ENCODE data around the gene SMCHD1.

Gene SMCHD1

DNA sequence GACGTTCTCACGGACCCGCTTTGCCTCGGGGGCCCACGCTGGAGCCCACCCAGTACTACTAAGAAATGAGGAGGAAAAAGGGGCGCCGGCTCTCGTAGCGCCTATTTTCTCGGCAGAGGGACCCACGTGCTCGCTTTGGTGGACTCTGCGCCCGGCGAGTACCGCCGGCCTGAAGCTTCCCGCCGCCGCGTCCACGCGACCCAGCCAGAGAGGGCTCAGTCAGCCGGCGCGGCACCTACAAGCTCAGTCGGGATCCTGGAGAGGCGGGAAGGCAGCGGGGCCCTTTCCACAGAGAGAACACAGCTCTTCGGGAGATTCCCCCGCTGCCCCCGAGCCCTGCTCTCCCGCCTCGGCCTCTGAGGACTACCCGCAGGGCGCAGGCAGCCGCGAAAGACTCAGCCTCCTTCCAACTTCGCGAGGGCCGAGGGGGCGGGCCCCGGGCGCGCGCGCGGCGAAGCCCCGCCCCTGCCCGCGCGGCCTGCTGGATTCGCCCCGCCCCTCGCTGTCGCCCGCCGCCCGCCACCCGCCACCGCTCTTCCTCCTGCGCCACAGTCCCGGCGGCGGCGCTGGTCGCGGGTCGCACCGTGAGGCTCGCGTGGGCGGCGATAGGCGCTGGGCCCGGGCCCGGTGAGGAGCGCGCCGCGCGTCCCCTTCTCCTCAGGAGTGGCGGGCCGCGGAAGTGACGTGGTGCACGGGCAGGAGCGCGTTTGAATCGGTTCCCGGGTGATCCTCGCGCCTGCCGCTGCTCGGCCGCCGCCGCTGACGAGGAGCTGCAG is at the start of gene SMCHD1:
TSS of gene SMCHD1 (plus strand) at position 549 of the 776 bp plus-strand sequence. CDS start 350 bp downstream, outside the sequence.
- no peak for DNase-seq (ENCODE audit: low read depth, low spot score)

DNA sequence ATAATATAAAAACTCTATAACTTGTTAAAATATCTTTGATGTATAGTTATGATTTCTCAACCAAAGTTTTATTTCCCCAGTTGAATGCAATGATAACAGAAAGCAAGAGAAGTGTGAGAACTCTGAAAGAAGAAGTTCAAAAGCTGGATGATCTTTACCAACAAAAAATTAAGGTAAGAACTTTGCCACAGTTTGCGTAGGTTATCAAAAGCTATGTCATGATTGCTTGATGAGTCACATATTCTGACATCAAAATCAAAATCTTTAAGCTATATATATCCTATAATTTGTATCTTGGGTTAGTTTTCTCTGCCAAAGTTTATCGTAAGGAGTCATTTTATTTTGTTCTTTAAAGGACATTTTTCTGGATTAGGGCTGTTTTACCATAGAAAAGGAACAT is 49.2 kb upstream of the SMCHD1 start:
- DNase-seq (ENCODE audit: low read depth, low spot score): no peak

DNA sequence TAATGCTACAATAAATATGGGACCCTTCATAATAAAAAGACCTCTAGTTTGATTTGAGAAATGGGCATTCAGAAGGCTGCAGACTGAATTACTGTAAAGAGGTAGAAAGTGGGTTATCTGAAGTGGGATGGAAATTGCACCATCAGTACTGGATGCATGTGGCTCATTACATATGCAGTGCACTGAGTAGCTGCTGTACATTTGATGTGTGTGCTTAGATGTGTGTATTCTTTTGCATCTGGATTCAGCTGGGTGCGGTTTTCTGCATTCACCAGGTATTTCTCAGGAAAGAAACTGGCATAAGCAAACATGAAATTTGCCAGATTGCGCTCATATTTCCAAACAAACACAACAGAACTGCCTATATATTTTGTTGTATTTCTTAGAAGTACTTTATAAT is 45.9 kb upstream of the SMCHD1 start:
- no peak for DNase-seq (ENCODE audit: low read depth, low spot score)

DNA sequence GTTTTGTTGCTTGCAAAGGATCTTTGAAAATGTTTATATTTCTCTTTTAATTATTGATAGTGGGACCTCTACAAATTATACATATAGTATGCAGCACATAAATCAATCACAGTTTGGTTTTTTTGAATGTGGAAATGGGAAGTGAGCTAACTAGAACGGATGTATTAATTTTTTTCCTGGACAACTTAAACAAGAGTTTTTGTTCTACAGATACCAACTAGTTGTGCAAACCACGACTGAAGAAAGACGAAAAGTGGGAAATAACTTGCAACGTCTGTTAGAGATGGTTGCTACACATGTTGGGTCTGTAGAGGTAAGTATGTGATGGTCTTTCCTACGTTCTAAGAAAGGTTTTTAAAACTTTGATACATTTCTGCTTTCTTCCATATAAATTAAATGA is 45.0 kb upstream of the SMCHD1 start:
- DNase-seq (ENCODE audit: low read depth, low spot score): no peak

DNA sequence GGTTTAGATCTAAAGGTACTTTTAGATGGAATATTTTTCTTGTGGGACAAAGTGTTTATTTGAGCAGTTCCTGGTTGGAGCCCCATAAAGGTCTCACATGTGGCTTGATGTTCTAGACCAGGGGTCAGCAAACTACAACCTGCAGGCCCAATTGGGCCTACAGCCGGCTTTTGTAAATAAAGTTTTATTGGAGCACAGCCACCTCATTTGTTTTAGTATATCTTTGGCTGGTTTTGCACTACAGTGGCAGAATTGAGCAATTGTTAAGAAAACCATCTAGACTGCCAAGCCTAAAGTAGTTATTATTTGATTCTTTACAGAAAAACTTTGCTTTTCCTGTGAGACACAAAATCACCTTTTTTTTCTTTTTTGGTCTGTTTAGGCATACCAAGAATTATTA is 42.5 kb upstream of the SMCHD1 start:
- DNase-seq (ENCODE audit: low read depth, low spot score): no peak

DNA sequence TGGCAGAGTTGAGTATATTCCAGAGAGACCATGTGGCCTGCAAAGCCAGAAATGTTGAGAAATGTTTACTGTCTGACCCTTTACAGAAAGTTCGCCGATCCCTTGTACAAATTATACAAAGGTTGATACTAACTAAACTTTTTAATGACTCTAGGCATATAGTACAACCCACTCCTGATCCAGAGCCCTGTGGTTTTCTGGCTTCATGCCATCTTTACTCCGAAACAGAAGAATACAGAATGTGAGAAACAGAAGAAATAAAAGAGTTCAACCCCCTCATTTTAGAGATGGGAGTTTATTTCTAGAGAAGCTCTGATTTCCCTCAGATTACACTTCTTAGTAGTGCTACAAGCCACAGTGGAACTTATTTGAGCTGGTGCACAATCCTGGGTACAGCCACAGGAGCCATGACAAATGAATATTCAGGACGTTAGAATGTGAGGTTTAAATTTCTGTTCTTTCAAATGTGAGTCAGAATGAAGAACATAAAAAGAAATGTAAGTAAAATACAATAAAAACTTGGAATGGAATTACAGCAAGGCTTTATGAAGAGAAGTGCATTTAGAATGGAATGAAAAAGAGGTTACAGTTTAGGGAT is 38.0 kb upstream of the SMCHD1 start:
- no peak for DNase-seq (ENCODE audit: low read depth, low spot score)

DNA sequence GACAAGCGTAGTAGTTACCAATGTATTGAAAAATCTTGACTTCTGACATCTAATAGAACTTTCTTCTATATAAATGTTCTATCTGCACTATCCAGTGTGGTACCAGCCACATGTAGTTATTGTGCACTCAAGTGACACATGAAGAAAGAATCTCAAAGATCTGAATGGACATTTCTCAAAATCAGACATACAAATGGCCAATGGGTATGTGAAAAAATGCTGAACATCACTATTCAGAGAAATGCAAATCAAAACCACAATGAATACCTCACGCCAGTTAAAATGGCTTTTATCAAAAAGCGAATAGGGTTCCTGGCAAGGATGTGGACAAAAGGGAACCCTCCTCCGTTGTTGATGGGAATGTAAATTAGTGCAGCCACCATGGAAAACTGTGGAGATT is 37.5 kb upstream of the SMCHD1 start:
- no peak for DNase-seq (ENCODE audit: low read depth, low spot score)

DNA sequence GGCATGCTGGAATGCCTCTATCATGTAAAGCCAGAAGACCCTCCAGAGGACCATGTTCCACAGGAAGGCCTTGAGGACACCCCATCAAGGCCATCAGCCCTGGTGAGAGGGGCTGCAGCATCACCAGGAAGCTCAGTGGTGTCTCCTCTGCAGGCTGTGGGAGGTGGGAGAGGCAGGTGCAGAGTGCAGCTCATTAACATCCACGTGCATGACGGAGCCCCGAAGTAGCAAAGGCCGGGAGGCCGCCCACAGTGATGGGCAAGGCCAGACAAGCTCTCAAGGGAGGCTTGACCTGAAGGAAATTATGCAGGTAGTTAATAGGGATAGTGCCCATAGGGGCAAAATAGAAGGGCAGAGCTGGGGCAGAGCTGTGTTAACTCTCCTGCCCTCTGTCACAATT is 30.3 kb upstream of the SMCHD1 start:
- no peak for DNase-seq (ENCODE audit: low read depth, low spot score)

DNA sequence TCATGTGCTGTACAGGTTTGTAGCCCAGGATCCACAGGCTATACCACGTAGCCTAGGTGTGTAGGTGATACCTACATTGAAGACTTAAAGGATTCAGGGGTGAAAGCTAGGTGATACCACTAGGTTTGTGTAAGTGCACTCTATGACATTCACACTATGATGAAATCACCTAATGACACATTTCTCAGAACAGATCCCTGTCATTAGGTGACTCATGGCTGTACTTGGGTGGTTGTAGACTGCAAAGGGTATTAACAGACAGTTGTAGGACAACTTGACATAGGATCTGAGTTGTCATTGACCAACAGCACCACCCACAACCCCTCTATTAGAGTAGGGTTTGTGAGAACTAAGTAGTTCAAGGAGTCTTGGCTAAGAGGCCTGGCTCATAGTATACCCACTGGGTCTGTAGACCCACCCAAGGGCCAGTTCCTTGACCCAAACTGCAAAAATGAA is 27.7 kb upstream of the SMCHD1 start:
- DNase-seq (ENCODE audit: low read depth, low spot score): no peak

DNA sequence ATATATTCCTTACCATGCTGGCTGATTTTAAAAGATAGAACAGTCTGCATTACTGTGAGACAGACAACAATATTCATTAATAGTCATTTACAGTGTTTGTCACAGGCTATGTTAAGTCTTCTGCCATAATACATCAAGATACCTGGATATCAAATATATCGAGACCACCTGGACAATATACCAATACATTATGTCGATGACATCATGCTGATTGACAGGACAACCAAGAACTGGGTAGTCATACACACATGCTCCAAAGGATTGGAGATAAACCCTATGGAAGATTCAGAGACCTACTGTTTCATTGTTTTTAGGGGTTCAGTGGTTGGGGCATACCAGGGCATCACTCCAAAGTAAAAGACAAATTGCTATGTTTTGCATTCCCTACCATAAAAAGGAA is 26.5 kb upstream of the SMCHD1 start:
- DNase-seq (ENCODE audit: low read depth, low spot score): no peak

DNA sequence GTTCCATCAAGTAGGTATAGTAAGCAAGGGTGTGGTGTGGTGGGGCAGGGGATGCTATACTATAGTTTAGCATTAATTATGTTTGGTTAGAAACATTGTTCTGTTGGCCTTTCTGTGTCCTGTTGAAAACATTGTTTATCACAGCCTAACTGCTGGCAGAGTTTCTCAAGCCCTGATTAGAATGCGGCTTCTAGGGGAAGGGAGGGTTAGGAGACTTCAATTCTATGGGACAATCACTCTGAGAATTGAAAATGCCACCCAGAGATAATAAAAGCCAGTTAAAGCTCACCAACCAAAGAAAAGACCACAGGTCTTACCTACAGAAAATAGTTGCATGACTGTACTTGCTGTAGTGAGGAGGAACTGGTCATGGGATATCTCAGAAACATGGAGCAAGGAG is 19.9 kb upstream of the SMCHD1 start:
- DNase-seq (ENCODE audit: low read depth, low spot score): no peak

DNA sequence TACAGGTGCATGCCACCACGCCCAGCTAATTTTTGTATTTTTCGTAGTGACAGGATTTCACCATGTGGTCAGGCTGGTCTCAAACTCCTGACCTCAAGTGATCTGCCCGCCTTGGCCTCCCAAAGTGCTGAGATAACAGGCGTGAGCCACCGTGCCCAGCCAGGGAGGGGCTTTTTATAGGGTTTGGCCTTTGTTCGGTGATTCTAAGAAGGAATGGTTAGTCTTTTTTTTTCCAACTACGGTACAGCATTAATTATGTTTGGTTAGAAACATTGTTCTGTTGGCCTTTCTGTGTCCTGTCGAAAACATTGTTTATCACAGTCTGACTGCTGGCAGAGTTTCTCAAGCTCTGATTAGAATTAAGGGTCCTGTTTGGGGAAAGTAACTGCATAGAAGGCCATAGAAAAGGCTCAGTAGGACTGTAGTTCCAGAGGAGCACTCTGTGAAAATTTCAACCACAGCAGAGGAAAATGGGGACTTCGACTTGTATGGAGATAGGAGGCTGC is 19.3 kb upstream of the SMCHD1 start:
- DNase-seq (ENCODE audit: low read depth, low spot score): no peak

DNA sequence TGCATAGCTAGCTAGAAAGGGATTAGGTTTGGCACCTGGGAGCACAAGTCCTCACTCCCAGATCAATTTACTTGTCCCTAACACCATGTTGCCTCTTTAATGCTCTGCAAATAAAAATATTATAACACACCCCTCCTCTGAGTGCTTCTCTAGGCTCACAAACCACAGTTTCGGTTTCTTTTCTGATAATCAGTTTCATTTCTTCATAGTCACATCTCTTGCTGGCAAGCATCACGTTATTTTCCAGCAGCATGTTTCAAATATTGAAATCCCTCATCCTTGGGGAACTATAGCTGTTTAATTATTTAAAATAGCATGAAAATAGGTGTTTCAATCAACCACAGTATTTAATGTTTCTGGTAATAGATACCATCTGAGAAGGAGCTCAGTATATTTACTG is 13.9 kb upstream of the SMCHD1 start:
- DNase-seq (ENCODE audit: low read depth, low spot score): no peak

DNA sequence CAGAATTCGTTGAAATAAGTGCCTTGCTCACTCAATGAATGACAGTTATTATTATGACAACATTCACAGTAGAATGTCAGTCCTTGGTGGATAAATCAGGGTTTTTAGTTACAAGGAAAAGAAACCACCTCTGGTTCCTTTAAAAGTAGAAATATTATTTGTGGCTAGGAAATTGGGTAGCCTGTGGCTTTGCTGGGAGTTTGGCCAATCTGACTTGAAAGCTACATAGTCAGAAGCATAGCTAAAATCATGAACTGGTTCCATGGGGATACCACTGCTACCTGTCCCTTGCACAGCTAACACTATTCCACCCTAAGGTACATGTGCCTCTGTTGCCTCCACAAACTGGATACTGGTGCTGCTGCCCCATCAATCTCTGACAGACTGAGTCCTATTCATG is 12.8 kb upstream of the SMCHD1 start:
- DNase-seq (ENCODE audit: low read depth, low spot score): no peak

DNA sequence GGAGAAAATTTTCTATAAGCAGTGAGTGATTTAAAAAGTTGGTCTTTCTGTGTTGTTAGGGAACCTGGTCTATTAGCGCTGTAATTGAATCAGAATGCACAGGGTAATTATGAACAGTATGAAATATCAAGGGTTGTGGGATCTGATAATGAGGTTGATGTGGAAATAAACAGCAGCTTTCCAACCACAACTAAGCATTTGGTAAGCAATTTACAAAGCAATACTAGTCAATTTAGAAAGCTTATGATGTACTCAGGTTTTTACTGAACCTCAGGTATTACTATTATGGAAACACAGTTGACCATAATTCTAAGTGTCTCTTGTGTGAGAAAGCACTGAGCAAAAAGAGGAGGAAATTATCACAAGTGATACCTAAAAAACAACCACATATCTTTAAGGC is 11.0 kb upstream of the SMCHD1 start:
- no peak for DNase-seq (ENCODE audit: low read depth, low spot score)

DNA sequence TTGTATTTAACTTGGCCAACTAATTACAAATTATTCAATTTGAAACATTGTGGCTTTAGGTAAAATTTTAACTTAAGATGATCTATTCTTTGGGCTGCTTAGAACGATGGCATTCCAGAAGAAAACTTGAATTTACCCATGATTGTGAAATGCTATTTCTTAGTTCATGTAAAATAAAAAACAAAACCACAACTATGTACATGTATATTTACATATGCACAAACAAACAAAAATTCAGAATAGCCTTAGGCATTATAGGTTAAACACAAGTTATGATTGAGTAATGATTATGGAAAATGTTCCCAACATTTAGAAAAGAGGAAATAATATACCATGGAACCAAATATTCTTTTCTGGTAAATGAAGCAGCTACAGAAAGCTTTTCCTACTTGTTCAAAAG is 3.5 kb upstream of the SMCHD1 start:
- no peak for DNase-seq (ENCODE audit: low read depth, low spot score)

DNA sequence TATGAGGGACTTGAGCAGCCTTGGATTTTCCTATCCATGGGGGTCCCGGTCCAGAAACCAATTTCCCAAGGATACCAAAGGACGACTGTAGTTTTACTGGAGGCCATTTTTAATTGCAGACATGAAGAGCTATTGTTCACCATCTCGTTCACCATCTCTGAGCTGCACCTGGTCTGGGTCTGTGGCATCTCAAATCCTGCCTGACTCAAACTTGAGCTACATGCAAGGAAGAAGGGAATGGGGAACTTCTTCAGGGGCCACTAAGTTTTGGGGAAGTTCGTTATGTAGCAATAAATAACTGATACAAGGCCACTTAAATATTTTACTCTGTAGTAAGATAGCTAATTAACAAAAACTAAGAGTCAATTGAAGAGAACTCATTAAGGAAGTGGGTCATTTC is 2.1 kb upstream of the SMCHD1 start:
- DNase-seq (ENCODE audit: low read depth, low spot score): no peak

DNA sequence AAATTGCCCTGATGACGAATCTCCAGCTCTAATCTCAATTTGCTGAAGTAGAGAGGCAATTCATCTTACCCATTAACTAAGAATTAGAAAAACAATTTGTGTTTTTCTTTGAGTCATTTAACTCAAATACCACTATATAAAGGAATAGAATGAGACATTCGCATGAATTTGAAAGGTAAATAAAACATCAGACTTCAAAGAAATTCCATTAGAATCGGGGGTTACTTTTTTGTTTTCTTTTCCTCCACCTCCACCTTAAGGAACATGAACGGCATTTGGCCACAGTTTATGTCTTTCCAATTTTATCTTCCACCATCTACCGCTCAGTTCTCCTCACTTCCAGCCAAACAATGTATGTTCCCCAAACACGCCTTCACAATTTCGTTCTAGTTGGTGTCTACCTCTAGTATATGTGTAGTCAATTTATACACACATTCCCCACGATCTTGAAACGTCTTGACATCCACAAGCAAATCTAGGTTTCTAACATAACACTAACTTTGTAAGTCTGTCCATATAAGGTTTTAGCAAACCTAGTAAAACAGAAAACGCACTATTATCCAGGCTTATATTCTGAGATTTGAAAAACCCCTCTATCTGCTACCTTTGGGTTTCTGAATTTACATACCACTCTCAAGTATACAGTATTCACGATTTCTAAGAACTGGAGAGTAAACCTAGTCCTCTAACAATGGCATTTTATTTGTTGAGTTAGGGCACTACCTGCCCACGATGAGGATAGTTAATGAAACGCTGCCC is 1.2 kb upstream of the SMCHD1 start:
- no peak for DNase-seq (ENCODE audit: low read depth, low spot score)

DNA sequence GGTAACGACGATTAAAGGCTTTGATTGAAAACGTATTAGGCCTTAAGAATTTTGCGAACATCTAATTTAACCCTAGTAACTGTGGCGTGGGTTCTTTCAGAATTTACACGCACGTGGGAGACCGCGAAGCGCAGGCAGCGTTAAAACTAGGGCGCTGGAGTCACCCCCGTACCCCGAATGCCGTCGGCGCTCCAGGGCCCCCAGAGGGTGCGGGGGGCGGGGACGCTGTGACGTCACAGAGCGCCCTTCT is 673 bp upstream of the SMCHD1 start:
- DNase-seq (ENCODE audit: low read depth, low spot score): no peak

DNA sequence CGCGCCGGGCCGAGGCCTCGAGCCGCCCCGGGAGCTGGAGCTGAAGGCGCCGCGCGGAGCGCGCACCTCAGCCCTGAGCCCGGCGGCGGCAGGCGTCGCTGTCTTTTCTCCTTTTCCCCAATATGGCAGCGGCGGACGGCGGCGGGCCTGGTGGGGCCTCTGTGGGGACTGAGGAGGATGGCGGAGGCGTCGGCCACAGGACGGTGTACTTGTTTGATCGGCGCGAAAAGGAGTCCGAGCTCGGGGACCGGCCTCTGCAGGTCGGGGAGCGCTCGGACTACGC is 369 bp downstream of the SMCHD1 start:
- DNase-seq (ENCODE audit: low read depth, low spot score): no peak

DNA sequence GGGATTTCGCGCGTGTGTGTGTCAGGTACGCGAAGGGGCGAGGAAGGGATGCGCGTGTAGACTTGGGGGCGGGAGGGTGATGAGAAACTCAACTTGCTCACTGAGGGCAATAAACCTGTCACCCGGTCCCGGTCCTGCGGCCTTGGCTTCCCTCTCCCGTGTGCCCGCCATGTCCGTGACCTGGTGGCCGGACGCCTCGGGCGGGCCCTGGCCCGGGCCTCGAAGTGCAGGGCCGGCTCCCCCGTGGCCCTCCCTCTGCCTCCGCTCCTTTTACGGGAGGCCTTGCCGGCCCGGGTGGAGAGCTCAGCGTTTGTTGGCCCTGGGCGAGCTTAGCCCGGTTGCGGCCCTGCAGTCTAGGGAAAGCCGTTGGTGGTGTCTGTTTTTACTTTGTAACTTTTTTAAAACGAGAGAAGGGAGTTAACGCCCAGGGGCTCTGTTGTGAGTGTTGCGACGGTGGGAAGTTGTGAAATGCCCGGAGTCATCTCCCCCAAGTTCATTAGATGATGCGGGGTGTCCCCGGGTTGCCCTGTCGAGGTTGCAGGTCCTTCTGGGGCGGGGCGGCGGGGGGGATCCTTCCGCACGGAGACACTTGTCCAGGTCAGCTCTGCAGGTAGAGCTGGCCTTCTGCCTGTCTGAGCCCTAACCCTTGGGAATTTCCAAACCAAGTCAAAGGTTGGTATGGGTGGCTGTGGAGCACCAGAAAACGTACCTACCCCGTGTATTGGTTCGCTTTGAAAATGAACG is 883 bp downstream of the SMCHD1 start:
- DNase-seq (ENCODE audit: low read depth, low spot score): no peak

DNA sequence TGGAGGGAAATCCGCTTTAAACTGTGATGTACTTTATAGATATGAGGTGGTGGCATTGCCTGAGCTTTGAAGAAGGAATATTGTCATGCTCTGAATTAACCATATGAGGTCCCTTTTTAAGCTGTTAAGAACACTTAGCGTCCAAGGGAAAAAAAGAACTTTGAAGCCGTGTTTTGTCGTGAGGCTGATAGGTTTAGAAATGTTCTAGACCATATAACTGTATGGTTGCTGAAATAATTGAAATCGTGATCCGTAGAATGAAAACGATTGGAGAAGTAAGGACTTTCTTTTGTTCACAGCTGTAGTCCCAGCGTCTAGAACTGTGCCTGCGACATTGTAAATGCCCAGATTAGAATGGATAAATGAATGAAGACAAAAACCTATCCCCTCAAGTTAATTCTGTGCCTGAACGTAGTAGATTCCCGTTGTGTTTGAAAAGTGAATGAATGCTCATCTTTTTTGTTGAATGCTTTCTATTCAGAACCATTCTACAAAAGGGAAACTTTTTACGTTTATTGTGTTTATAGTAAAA is 1.5 kb downstream of the SMCHD1 start:
- DNase-seq (ENCODE audit: low read depth, low spot score): no peak
